Pancreas (tissue), 10 donors: ENCODE data around the gene KLHL15. TPM values are rescaled to one million over a fixed set of nuclear protein-coding genes. Genes with fewer than 3 reads are reported as not detected.
A peak's percentile ranks its signal among the peaks of the same experiment; 100 is the strongest.
"Not testable (repeated sequence)": the region's sequence is repeated elsewhere in the genome, so short reads cannot be mapped to it uniquely, and the experiment has no call there.

Source experiments
- ATAC-seq, 4 donors: fragments of 200-7000 bp; cut with Tn5 transposase; one replicate each; pipeline versions ENCODE4 v1.8.0 to v1.9.1; 2020; ENCODE audit warnings: mild to moderate bottlenecking in 4 of 4, moderate library complexity in 4 of 4
- DNase-seq, 6 donors: peaks; one replicate each; pipeline ENCODE4 v3.0.0-alpha.2; 2020
- FAIRE-seq: peaks from 2 replicates; lab custom pipeline; 2012; peaks lifted over from hg19 to GRCh38; lab: Jason Lieb, UNC
- H3K27ac ChIP-seq, 4 donors: fragments of 200-600 bp; sonication (generic); 1 replicate in 3 of 4; 2 replicates in 1 of 4; pipeline versions ENCODE4 v1.5.0 to v1.8.0; 2020
- H3K27me3 ChIP-seq, 4 donors: fragments of 200-600 bp; one replicate each; pipeline ENCODE4 v1.8.0; 2021
- H3K36me3 ChIP-seq, 3 donors: fragments of 200-600 bp; sonication (generic) in 1 of 3; one replicate each; pipeline versions ENCODE4 v1.5.0 to v1.8.0; 2020 to 2021
- H3K4me1 ChIP-seq, 3 donors: fragments of 200-600 bp; one replicate each; pipeline ENCODE4 v1.8.0; 2021
- H3K4me3 ChIP-seq, 4 donors: fragments of 200-600 bp; sonication (generic) in 2 of 4; one replicate each; pipeline versions ENCODE4 v1.5.0 to v1.8.0; 2020 to 2021
- H3K9me3 ChIP-seq, 4 donors: fragments of 200-600 bp; one replicate each; pipeline ENCODE4 v1.8.0; 2021
- CTCF ChIP-seq, 4 donors: fragments of 200-600 bp; sonication (generic) in 3 of 4; IDR thresholded peaks; one replicate each; pipeline versions ENCODE4 v1.5.0 to v1.8.0; 2021; ENCODE audit warnings: antibody characterized with exemption in 4 of 4
- WGBS, 2 donors: extraction: QIAGEN DNeasy Blood & Tissue Kit; methylation state at CpG; one replicate each; pipeline ENCODE4 v1.1.7; 2013; 5-methylcytosine and 5-hydroxymethylcytosine counted together
- intact Hi-C, 3 donors: fragments of 100-400 bp; cut with DNase I; formaldehyde crosslinking; loops; one replicate each; pipeline versions ENCODE4 v1.11.1 to v1.14.2; 2022
- polyA plus RNA-seq, 2 donors: library from polyadenylated mRNA; stranded (reverse); fragments of 200-250 nt; gene quantifications; one replicate each; pipeline ENCODE4 v1.2.3, GENCODE V29; 2013
- total RNA-seq, 6 donors: library from RNA; stranded (reverse); fragmentation: NEBNext Ultra II Directional in 4 of 6; extraction: Animal tissue kit (Norgen Biotek cat#: 25700) in 4 of 6; gene quantifications; one replicate each; pipeline versions ENCODE4 v1.2.1 to v1.2.4, GENCODE V29; 2021 to 2023
- donor health status: healthy with polysubstance abuse.
- donor health status: DM: no; HTN: no; CAD: no; lungs with moderate emphysema.
- donor health status: DM: no; HTN: no; CAD: no.
- donor health status: control.
- donor health status: control.
- donor health status: Bipolar disorder and iron deficiency.
- donor health status: DM: yes; HTN: yes; CAD: no.
- donor health status: DM: no; HTN: no; CAD: no.
- donor health status: DM: no; HTN: no; CAD: no.
- donor health status: DM: yes; HTN: yes; CAD: no.

The KLHL15 gene
- total and polyA plus RNA-seq, 8 donors: 1.2 to 4.7 (median 4.2) TPM

- no peaks in the 10 kb centered on the region for H3K9me3 ChIP-seq
- TF ChIP-seq CTCF (IDR thresholded peaks at IDR 0.05): no peak
- no peaks in the 10 kb centered on the region for H3K36me3 ChIP-seq
- intact Hi-C loops: no loop called here
- no peak overlapping the region for H3K27ac ChIP-seq
- no peak overlapping the region for H3K4me3 ChIP-seq
- 84 to 93% methylated on average over 2 of the region's 2 CpGs for WGBS, 2 donors
- H3K27me3 ChIP-seq: peaks cover 0 to 10% (median 0%) of the 10 kb centered on the region in 4 donors
- H3K4me1 ChIP-seq: no peaks in the 10 kb centered on the region
- DNase-seq (no peak), FAIRE-seq (no peak), ATAC-seq (no peak)
Observed at GRCh38 chrX:23981711-23982110, 45.3 kb downstream of the KLHL15 start.

- FAIRE-seq (no peak), ATAC-seq (no peak), DNase-seq (no peak)
- Histone ChIP-seq H3K27me3 (peaks cover 0 to 10% (median 0%) of the 10 kb centered on the region in 4 donors), H3K9me3 (no peaks in the 10 kb centered on the region), H3K4me3 (no peak overlapping the region), H3K4me1 (no peaks in the 10 kb centered on the region), H3K27ac (no peak overlapping the region), H3K36me3 (no peaks in the 10 kb centered on the region)
- intact Hi-C loops: no loop called here
- 57 to 94% methylated on average over 4 of the region's 4 CpGs for WGBS, 2 donors
- TF ChIP-seq CTCF (IDR thresholded peaks at IDR 0.05): no peak
Observed at GRCh38 chrX:23981222-23981621, 45.8 kb downstream of the KLHL15 start.

GRCh38 chrX:23980011-23980441, 47.0 kb downstream of the KLHL15 start:
- TF ChIP-seq CTCF (IDR thresholded peaks at IDR 0.05): no peak
- no peaks in the 10 kb centered on the region for H3K4me1 ChIP-seq
- 29 to 41% methylated on average over 5 of the region's 5 CpGs for WGBS, 2 donors
- intact Hi-C loops: no loop called here
- peaks cover 0 to 7% (median 0%) of the 10 kb centered on the region in 4 donors for H3K27me3 ChIP-seq
- no peak for FAIRE-seq
- no peak overlapping the region for H3K4me3 ChIP-seq
- no peaks in the 10 kb centered on the region for H3K9me3 ChIP-seq
- H3K36me3 ChIP-seq: no peaks in the 10 kb centered on the region
- no peak for DNase-seq
- peak in 1 of 4 donors; percentile 57 for ATAC-seq
- no peak overlapping the region for H3K27ac ChIP-seq

- 86 to 88% methylated on average over 4 of the region's 4 CpGs for WGBS, 2 donors
- FAIRE-seq: no peak
- intact Hi-C loops: no loop called here
Observed at GRCh38 chrX:23978491-23978890, 48.5 kb downstream of the KLHL15 start.

GRCh38 chrX:23965630-23966029, 61.4 kb downstream of the KLHL15 start:
- H3K36me3 ChIP-seq, FAIRE-seq, H3K27ac ChIP-seq, H3K4me1 ChIP-seq, ATAC-seq, H3K27me3 ChIP-seq, H3K9me3 ChIP-seq, H3K4me3 ChIP-seq, DNase-seq, intact Hi-C loops: not testable (repeated sequence)
- WGBS, 2 donors: 83 to 84% methylated on average over 8 of the region's 8 CpGs

More at GRCh38 chrX:23978491-23978890, 48.5 kb downstream of the KLHL15 start:
- no peak for TF ChIP-seq CTCF (IDR thresholded peaks at IDR 0.05)
- Histone ChIP-seq H3K4me3 (no peak overlapping the region), H3K9me3 (no peaks in the 10 kb centered on the region), H3K4me1 (no peaks in the 10 kb centered on the region), H3K27ac (no peak overlapping the region), H3K36me3 (no peaks in the 10 kb centered on the region), H3K27me3 (peaks cover 0 to 5% (median 0%) of the 10 kb centered on the region in 4 donors)
- DNase-seq: no peak
- no peak for ATAC-seq
